GM23248 (cell line): ENCODE measurements around the gene CFAP54. TPM values are rescaled to one million over a fixed set of nuclear protein-coding genes. Genes with fewer than 3 reads are reported as not detected.

Experiments
- DNase-seq: peaks from one replicate; pipeline ENCODE4 v3.0.0-alpha.2; 2015
- H2AFZ ChIP-seq: fragments of 200-600 bp; sonication (generic); 2 replicates; pipeline ENCODE4 v1.6.1; 2016; ENCODE audit warnings: antibody characterized with exemption
- H3F3A ChIP-seq: fragments of 200-600 bp; sonication (generic); 2 replicates; pipeline ENCODE4 v1.6.1; 2016; ENCODE audit warnings: mild to moderate bottlenecking, antibody characterized with exemption, mixed run types; ENCODE audit not compliant: insufficient read depth
- H3K27ac ChIP-seq: fragments of 200-600 bp; sonication (generic); 2 replicates; pipeline ENCODE4 v1.5.1; 2016; ENCODE audit warnings: mild to moderate bottlenecking
- H3K27me3 ChIP-seq: fragments of 200-600 bp; sonication (generic); replicated peaks from 2 replicates; pipeline ENCODE4 v1.6.1; 2016; ENCODE audit warnings: mild to moderate bottlenecking; ENCODE audit not compliant: insufficient read depth
- H3K36me3 ChIP-seq: fragments of 200-600 bp; sonication (generic); 2 replicates; pipeline ENCODE4 v1.6.1; 2016; ENCODE audit warnings: low read depth, mild to moderate bottlenecking
- H3K4me1 ChIP-seq: fragments of 200-600 bp; sonication (generic); 2 replicates; pipeline ENCODE4 v1.6.1; 2016; ENCODE audit warnings: mild to moderate bottlenecking; ENCODE audit not compliant: insufficient read depth
- H3K4me2 ChIP-seq: fragments of 200-600 bp; sonication (generic); one replicate; pipeline ENCODE4 v1.6.1; 2016; ENCODE audit warnings: mild to moderate bottlenecking; ENCODE audit not compliant: unreplicated experiment
- H3K4me3 ChIP-seq: fragments of 200-600 bp; sonication (generic); 2 replicates; pipeline ENCODE4 v1.5.1; 2016; ENCODE audit warnings: mild to moderate bottlenecking
- H3K79me2 ChIP-seq: fragments of 200-600 bp; sonication (generic); 2 replicates; pipeline ENCODE4 v1.6.1; 2016; ENCODE audit warnings: mild to moderate bottlenecking; ENCODE audit not compliant: insufficient read depth
- H3K9ac ChIP-seq: fragments of 200-600 bp; sonication (generic); 2 replicates; pipeline ENCODE4 v1.6.1; 2016; ENCODE audit warnings: mild to moderate bottlenecking
- H3K9me2 ChIP-seq: fragments of 200-600 bp; sonication (generic); 2 replicates; pipeline ENCODE4 v1.6.1; 2016; ENCODE audit warnings: mixed run types, mild to moderate bottlenecking, moderate library complexity; ENCODE audit not compliant: insufficient read depth
- H3K9me3 ChIP-seq: fragments of 200-600 bp; sonication (generic); one replicate; pipeline ENCODE4 v1.6.1; 2017; ENCODE audit warnings: low read depth
- H4K20me1 ChIP-seq: fragments of 200-600 bp; sonication (generic); 2 replicates; pipeline ENCODE4 v1.6.0; 2016; ENCODE audit not compliant: insufficient read depth
- EZH2 ChIP-seq: fragments of 200-600 bp; sonication (generic); IDR thresholded peaks from 2 replicates; pipeline ENCODE4 v1.6.1; 2018; ENCODE audit warnings: antibody characterized with exemption, mild to moderate bottlenecking; ENCODE audit not compliant: insufficient read depth, poor library complexity, severe bottlenecking
- EZH2phosphoT487 ChIP-seq: fragments of 200-600 bp; sonication (generic); IDR thresholded peaks from 2 replicates; pipeline ENCODE4 v1.6.1; 2018; ENCODE audit warnings: antibody characterized with exemption, moderate library complexity, mild to moderate bottlenecking, low read depth; ENCODE audit not compliant: insufficient read depth
- WGBS, 2 experiments: methylation state at CpG; one replicate each; pipeline ENCODE4 v1.1.6; 2015 to 2017; ENCODE audit warnings: low lambda C conversion rate in 2 of 2, low coverage in 1 of 2; ENCODE audit errors: missing lambda C conversion rate in 2 of 2; 5-methylcytosine and 5-hydroxymethylcytosine counted together
- in situ Hi-C: fragments of 300-500 bp; cut with MboI; formaldehyde crosslinking; loops from 2 replicates; pipeline ENCODE4 v1.15.0; 2020
- polyA plus RNA-seq: library from polyadenylated mRNA; unstranded; fragments of >200 nt; fragmentation: Nextera tagmentation; extraction: Ambion mirVana; gene quantifications from 2 replicates; pipeline ENCODE4 v1.2.1, GENCODE V29; 2016
- total RNA-seq: library from RNA; depleted of rRNA; stranded (reverse); fragments of >200 nt; shearing (Covaris generic); gene quantifications from 2 replicates; pipeline ENCODE4 v1.2.3, GENCODE V29; 2014

The CFAP54 gene
- total and polyA plus RNA-seq, 2 experiments from 2014 or later: 0.32 to 1.2 TPM

DNA sequence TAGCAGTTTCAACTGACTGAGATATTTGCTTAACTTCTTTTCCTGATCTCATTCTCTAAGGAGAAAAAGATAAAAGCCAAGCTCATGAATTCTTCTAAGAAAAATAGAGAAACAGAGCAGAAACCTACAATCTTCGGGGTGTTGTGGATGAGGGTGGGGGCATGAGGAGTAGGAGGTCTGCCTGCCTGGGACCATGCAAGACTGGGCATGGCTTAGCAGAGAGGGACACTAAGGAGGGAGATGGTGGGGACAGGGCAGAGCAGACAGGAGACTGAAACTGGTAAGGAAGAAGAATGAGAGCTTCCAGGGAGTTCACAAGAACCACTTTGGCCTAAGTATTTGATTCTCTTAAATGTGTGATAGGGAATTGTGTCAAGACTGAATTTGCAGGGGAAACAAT lies 188.0 kb downstream of the CFAP54 start:
- no peaks in the 10 kb centered on the region for H4K20me1 ChIP-seq
- no peaks in the 10 kb centered on the region for H3K36me3 ChIP-seq
- H3K4me2 ChIP-seq: no peak overlapping the region
- H3K9ac ChIP-seq: no peak overlapping the region
- no peak overlapping the region for H3K27ac ChIP-seq
- no peaks in the 10 kb centered on the region for H3F3A ChIP-seq
- H2AFZ ChIP-seq: no peak overlapping the region
- no peaks in the 10 kb centered on the region for H3K9me3 ChIP-seq
- H3K79me2 ChIP-seq: no peaks in the 10 kb centered on the region
- WGBS, 2 experiments: 18 to 22% methylated on average over 1 of the region's 1 CpG
- no peak for DNase-seq
- peaks cover 6% of the 10 kb centered on the region; the same call in 1 of the 2 replicates for H3K27me3 ChIP-seq
- TF ChIP-seq EZH2phosphoT487 (no peak), EZH2 (no peak)
- H3K9me2 ChIP-seq: no peaks in the 10 kb centered on the region
- H3K4me3 ChIP-seq: no peak overlapping the region
- in situ Hi-C loops: no loop called here
- H3K4me1 ChIP-seq: no peaks in the 10 kb centered on the region

GRCh38 chr12:96687719-96688118 lies 198.3 kb downstream of the CFAP54 start:
- Histone ChIP-seq H3K27ac (no peak overlapping the region), H3K4me3 (no peak overlapping the region), H3K9me2 (no peaks in the 10 kb centered on the region), H3K9me3 (no peaks in the 10 kb centered on the region), H3F3A (no peaks in the 10 kb centered on the region), H2AFZ (no peak overlapping the region; the same call in 1 of the 2 replicates), H3K27me3 (no peaks in the 10 kb centered on the region), H3K9ac (no peak overlapping the region), H3K36me3 (no peaks in the 10 kb centered on the region), H4K20me1 (no peaks in the 10 kb centered on the region), H3K4me1 (no peaks in the 10 kb centered on the region), H3K4me2 (no peak overlapping the region), H3K79me2 (no peaks in the 10 kb centered on the region)
- TF ChIP-seq EZH2phosphoT487 (no peak), EZH2 (no peak)
- 33 to 35% methylated on average over 4 of the region's 4 CpGs for WGBS, 2 experiments
- in situ Hi-C loops: no loop called here
- no peak for DNase-seq

DNA sequence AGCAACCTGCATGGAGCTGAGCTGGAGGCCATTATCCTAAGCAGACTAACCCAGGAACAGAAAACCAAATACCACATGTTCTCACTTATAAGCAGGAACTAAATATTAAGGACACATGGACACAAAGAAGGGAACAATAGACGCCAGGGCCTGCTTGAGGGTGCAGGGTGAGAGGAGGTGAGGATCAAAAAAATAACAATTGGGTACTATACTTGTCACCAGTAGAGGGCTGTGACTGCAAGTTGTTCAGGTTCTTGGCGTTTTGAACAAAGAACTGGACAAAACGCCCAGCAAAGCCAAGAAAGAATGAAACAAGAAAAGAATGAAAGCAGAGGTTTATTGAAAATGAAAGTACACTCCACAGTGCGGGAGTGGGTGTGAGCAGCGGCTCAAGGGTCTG lies 209.1 kb downstream of the CFAP54 start:
- TF ChIP-seq EZH2phosphoT487: no peak
- no peak for TF ChIP-seq EZH2
- Histone ChIP-seq H3K4me3 (no peak overlapping the region), H3K36me3 (no peaks in the 10 kb centered on the region), H3K27me3 (peaks cover 3% of the 10 kb centered on the region; the same call in 1 of the 2 replicates), H3K9ac (no peak overlapping the region), H4K20me1 (no peaks in the 10 kb centered on the region), H3K9me3 (no peaks in the 10 kb centered on the region), H3K4me1 (no peaks in the 10 kb centered on the region), H3K79me2 (no peaks in the 10 kb centered on the region), H3K4me2 (no peak overlapping the region), H2AFZ (0 out of 2 replicates have a peak overlapping the region, but pooled peaks have one; percentile 22), H3K9me2 (no peaks in the 10 kb centered on the region), H3K27ac (no peak overlapping the region), H3F3A (no peaks in the 10 kb centered on the region)
- WGBS, 2 experiments: 61 to 71% methylated on average over 5 of the region's 5 CpGs
- peak; percentile 35 for DNase-seq
- in situ Hi-C loops: no loop called here

GRCh38 chr12:96698965-96699364 lies 209.6 kb downstream of the CFAP54 start:
- TF ChIP-seq EZH2phosphoT487: no peak
- TF ChIP-seq EZH2: no peak
- Histone ChIP-seq H3K4me1 (no peaks in the 10 kb centered on the region), H2AFZ (0 out of 2 replicates have a peak overlapping the region, but pooled peaks have one; percentile 22), H3K79me2 (no peaks in the 10 kb centered on the region), H3K4me3 (no peak overlapping the region), H3K4me2 (no peak overlapping the region), H3K9me3 (no peaks in the 10 kb centered on the region), H3K9ac (no peak overlapping the region), H4K20me1 (no peaks in the 10 kb centered on the region), H3F3A (no peaks in the 10 kb centered on the region), H3K9me2 (no peaks in the 10 kb centered on the region), H3K27ac (no peak overlapping the region), H3K27me3 (peaks cover 3% of the 10 kb centered on the region; the same call in 1 of the 2 replicates), H3K36me3 (no peaks in the 10 kb centered on the region)
- in situ Hi-C loops: no loop called here
- no peak for DNase-seq
- 87 to 91% methylated on average over 8 of the region's 8 CpGs for WGBS, 2 experiments

GRCh38 chr12:96701856-96702255 lies 212.5 kb downstream of the CFAP54 start:
- DNase-seq: no peak
- no peak for TF ChIP-seq EZH2phosphoT487
- no peak for TF ChIP-seq EZH2
- in situ Hi-C loops: no loop called here

More at GRCh38 chr12:96701856-96702255, 212.5 kb downstream of the CFAP54 start:
- no peak overlapping the region for H3K4me3 ChIP-seq
- no peak overlapping the region for H3K27ac ChIP-seq
- no peaks in the 10 kb centered on the region for H3K9me2 ChIP-seq
- H3K9me3 ChIP-seq: no peaks in the 10 kb centered on the region
- H4K20me1 ChIP-seq: no peaks in the 10 kb centered on the region
- H3K4me2 ChIP-seq: no peak overlapping the region
- 46 to 56% methylated on average over 6 of the region's 6 CpGs for WGBS, 2 experiments
- no peaks in the 10 kb centered on the region; the same call in 1 of the 2 replicates for H3K27me3 ChIP-seq
- no peaks in the 10 kb centered on the region for H3F3A ChIP-seq
- no peak overlapping the region for H2AFZ ChIP-seq
- H3K9ac ChIP-seq: no peak overlapping the region
- H3K4me1 ChIP-seq: no peaks in the 10 kb centered on the region
- H3K79me2 ChIP-seq: no peaks in the 10 kb centered on the region
- H3K36me3 ChIP-seq: no peaks in the 10 kb centered on the region
